ENCODE results near the gene TCF12. TPM values are rescaled to one million over a fixed set of nuclear protein-coding genes. Genes with fewer than 3 reads are reported as not detected.

Gene TCF12
- polyA plus RNA-seq, 1 donor (not counting 4 experiments of a cell fraction or from before 2014, with no cell fraction given), result 48.3 TPM

DNA sequence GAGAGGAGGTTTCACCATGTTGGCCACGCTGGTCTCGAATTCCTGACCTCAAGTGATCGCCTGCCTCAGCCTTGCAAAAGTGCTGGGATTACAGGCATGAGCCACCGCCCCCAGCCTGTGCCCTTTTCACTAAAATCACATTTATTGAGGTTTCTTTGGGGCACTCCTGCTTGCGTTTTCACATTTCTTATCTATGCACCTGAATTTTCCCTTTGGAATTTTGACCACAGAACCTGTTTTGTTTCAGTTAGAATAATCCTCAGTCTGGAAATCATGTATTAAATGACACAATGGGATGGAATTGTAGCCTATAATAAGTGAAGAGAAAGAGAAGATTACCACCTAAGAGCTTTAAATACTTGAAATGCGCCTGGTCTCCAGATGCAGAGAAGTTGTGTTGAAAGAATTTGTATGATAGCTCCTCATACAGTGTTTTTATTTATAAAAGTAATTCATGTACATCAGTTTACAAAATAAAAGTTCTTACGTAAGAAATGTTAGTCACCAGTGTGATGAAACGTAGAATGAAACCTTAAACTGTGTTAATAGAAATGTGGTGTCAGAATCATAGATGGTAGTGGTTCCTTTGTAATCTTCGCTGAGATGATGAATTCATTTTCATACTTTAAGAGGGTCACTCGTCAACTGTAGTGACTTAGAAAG is 107.0 kb downstream of the TCF12 start:
- H3K4me3 ChIP-seq (ENCODE audit: control insufficient read depth in 2 of 3, extremely low read depth in 1 of 3, insufficient read depth in 2 of 3, low read depth in 1 of 3, low read length in 3 of 3), result no peak overlapping the region
- peak overlapping the region; percentile 27 for H3K4me2 ChIP-seq (ENCODE audit: control insufficient read depth, extremely low read depth, insufficient read depth, low read depth, low read length)
- peaks cover 76% of the 10 kb centered on the region for H3K79me2 ChIP-seq (ENCODE audit: control insufficient read depth, insufficient read depth, low read length)
- H4K20me1 ChIP-seq (ENCODE audit: control insufficient read depth, extremely low read depth, insufficient read depth, low read length), result no peaks in the 10 kb centered on the region
- FAIRE-seq (no peak), DNase-seq (ENCODE audit: low read depth, low spot score) (no peak)
- no peaks in the 10 kb centered on the region for H3K36me3 ChIP-seq (ENCODE audit: control insufficient read depth in 2 of 2, extremely low read depth in 1 of 2, insufficient read depth in 2 of 2, low read length in 2 of 2)
- dilution Hi-C loops (cut with MboI; ENCODE audit: extremely low pct_ligation_motif_present, low sequenced_read_pairs), result no loop called here
- no peak overlapping the region for H2AFZ ChIP-seq (ENCODE audit: control insufficient read depth, low read length)
- H3K27ac ChIP-seq (ENCODE audit: control insufficient read depth, insufficient read depth, low read length), result no peak overlapping the region
- H3K9me1 ChIP-seq (ENCODE audit: control insufficient read depth, extremely low read depth, insufficient read depth, low read length), result peaks cover 3% of the 10 kb centered on the region
- no peaks in the 10 kb centered on the region for H3K27me3 ChIP-seq (ENCODE audit: control insufficient read depth, extremely low read depth, insufficient read depth, low read length)
- peaks cover 2% of the 10 kb centered on the region for H3K4me1 ChIP-seq (ENCODE audit: control insufficient read depth, extremely low read depth, insufficient read depth, low read length)
- no peaks in the 10 kb centered on the region for H3K9me3 ChIP-seq (ENCODE audit: control insufficient read depth, low read depth, low read length)
- H3K9ac ChIP-seq (ENCODE audit: control insufficient read depth, extremely low read depth, insufficient read depth, low read length), result no peak overlapping the region
- no peak for TF ChIP-seq CTCF (optimal IDR thresholded peaks at IDR 0.05 in 1 of 3, IDR thresholded peaks at IDR 0.05 in 1 of 3, conservative IDR thresholded peaks at IDR 0.05 in 1 of 3; ENCODE audit: extremely low read depth in 1 of 3, insufficient read depth in 2 of 3, low read length in 3 of 3)
- TF ChIP-seq EZH2 (IDR thresholded peaks at IDR 0.05; ENCODE audit: low read length), result no peak

GRCh38 chr15:57026016-57026592 is 107.7 kb downstream of the TCF12 start:
- dilution Hi-C loops (cut with MboI; ENCODE audit: extremely low pct_ligation_motif_present, low sequenced_read_pairs), result no loop called here
- Histone ChIP-seq H3K9me3 (ENCODE audit: control insufficient read depth, low read depth, low read length) (no peaks in the 10 kb centered on the region), H3K4me3 (ENCODE audit: control insufficient read depth in 2 of 3, extremely low read depth in 1 of 3, insufficient read depth in 2 of 3, low read depth in 1 of 3, low read length in 3 of 3) (no peak overlapping the region), H3K4me2 (ENCODE audit: control insufficient read depth, extremely low read depth, insufficient read depth, low read depth, low read length) (no peak overlapping the region), H3K9me1 (ENCODE audit: control insufficient read depth, extremely low read depth, insufficient read depth, low read length) (peaks cover 3% of the 10 kb centered on the region), H3K36me3 (ENCODE audit: control insufficient read depth in 2 of 2, extremely low read depth in 1 of 2, insufficient read depth in 2 of 2, low read length in 2 of 2) (no peaks in the 10 kb centered on the region), H3K4me1 (ENCODE audit: control insufficient read depth, extremely low read depth, insufficient read depth, low read length) (peaks cover 2% of the 10 kb centered on the region), H3K27ac (ENCODE audit: control insufficient read depth, insufficient read depth, low read length) (no peak overlapping the region), H3K9ac (ENCODE audit: control insufficient read depth, extremely low read depth, insufficient read depth, low read length) (no peak overlapping the region), H4K20me1 (ENCODE audit: control insufficient read depth, extremely low read depth, insufficient read depth, low read length) (no peaks in the 10 kb centered on the region), H2AFZ (ENCODE audit: control insufficient read depth, low read length) (no peak overlapping the region), H3K27me3 (ENCODE audit: control insufficient read depth, extremely low read depth, insufficient read depth, low read length) (no peaks in the 10 kb centered on the region), H3K79me2 (ENCODE audit: control insufficient read depth, insufficient read depth, low read length) (peaks cover 75% of the 10 kb centered on the region)
- no peak for TF ChIP-seq EZH2 (IDR thresholded peaks at IDR 0.05; ENCODE audit: low read length)
- TF ChIP-seq CTCF (optimal IDR thresholded peaks at IDR 0.05 in 1 of 3, IDR thresholded peaks at IDR 0.05 in 1 of 3, conservative IDR thresholded peaks at IDR 0.05 in 1 of 3; ENCODE audit: extremely low read depth in 1 of 3, insufficient read depth in 2 of 3, low read length in 3 of 3), result no peak
- DNase-seq (ENCODE audit: low read depth, low spot score), result no peak
- FAIRE-seq, result no peak

Data from keratinocyte (primary cell).